Measurements from ENCODE around the gene RIPOR1. TPM values are rescaled to one million over a fixed set of nuclear protein-coding genes. Genes with fewer than 3 reads are reported as not detected.

Gene RIPOR1
- total RNA-seq, 1 experiment from 2014 or later = 59.0 TPM

- Mint-ChIP-seq H3K36me3 (ENCODE audit: insufficient read depth, unreplicated experiment) (peaks cover 42% of the 10 kb centered on the region), H3K4me3 (ENCODE audit: low read depth, unreplicated experiment) (peak overlapping the region; percentile 95), H3K27me3 (ENCODE audit: unreplicated experiment) (no peaks in the 10 kb centered on the region), H3K27ac (ENCODE audit: unreplicated experiment) (peak overlapping the region; percentile 93), H3K9me3 (ENCODE audit: low read depth, unreplicated experiment) (no peaks in the 10 kb centered on the region), H3K4me1 (ENCODE audit: low read depth, unreplicated experiment) (peaks cover 28% of the 10 kb centered on the region)
- intact Hi-C loops (cut with micrococcal nuclease; ENCODE audit: unreplicated experiment) = loop anchor here (2.0 to 5.0 kb wide), 2 partner anchors 43 to 78 kb away; no protein-coding TSS in a partner anchor
- BruUV-seq (replicated peaks) = TSS peak; percentile 70
- CTCF ChIA-PET = interaction anchor here (0.6 to 4.1 kb wide), 5 partner anchors 8 to 1095 kb away, joined by 3 to 37 read pairs (median 4); no protein-coding TSS in a partner anchor
- no peak for TF ChIP-seq CTCF (IDR thresholded peaks at IDR 0.05; ENCODE audit: unreplicated experiment)
- peak; percentile 48 for DNase-seq
Observed at GRCh38 chr16:67563708-67564468, 35.3 kb downstream of the RIPOR1 start.

- Mint-ChIP-seq H3K27ac (ENCODE audit: unreplicated experiment) (no peak overlapping the region), H3K36me3 (ENCODE audit: insufficient read depth, unreplicated experiment) (peaks cover 42% of the 10 kb centered on the region), H3K4me3 (ENCODE audit: low read depth, unreplicated experiment) (no peak overlapping the region)
Observed at GRCh38 chr16:67565470-67566100, 37.0 kb downstream of the RIPOR1 start.

GRCh38 chr16:67571464-67571863 is 42.8 kb downstream of the RIPOR1 start:
- BruUV-seq (replicated peaks) = TSS peak; percentile 5
- peaks cover 27% of the 10 kb centered on the region for H3K36me3 Mint-ChIP-seq (ENCODE audit: insufficient read depth, unreplicated experiment)
- H3K27me3 Mint-ChIP-seq (ENCODE audit: unreplicated experiment) = no peaks in the 10 kb centered on the region
- no peak overlapping the region for H3K4me3 Mint-ChIP-seq (ENCODE audit: low read depth, unreplicated experiment)
- no peaks in the 10 kb centered on the region for H3K9me3 Mint-ChIP-seq (ENCODE audit: low read depth, unreplicated experiment)
- intact Hi-C loops (cut with micrococcal nuclease; ENCODE audit: unreplicated experiment) = no loop called here
- H3K4me1 Mint-ChIP-seq (ENCODE audit: low read depth, unreplicated experiment) = peaks cover 8% of the 10 kb centered on the region
- CTCF ChIA-PET = interaction anchor here (0.7 kb wide), 1 partner anchor 30 kb away, joined by 3 read pairs; no protein-coding TSS in a partner anchor
- no peak overlapping the region for H3K27ac Mint-ChIP-seq (ENCODE audit: unreplicated experiment)
- TF ChIP-seq CTCF (IDR thresholded peaks at IDR 0.05; ENCODE audit: unreplicated experiment) = no peak
- no peak for DNase-seq

More at GRCh38 chr16:67565470-67566100, 37.0 kb downstream of the RIPOR1 start:
- Mint-ChIP-seq H3K27me3 (ENCODE audit: unreplicated experiment) (no peaks in the 10 kb centered on the region), H3K4me1 (ENCODE audit: low read depth, unreplicated experiment) (peaks cover 24% of the 10 kb centered on the region), H3K9me3 (ENCODE audit: low read depth, unreplicated experiment) (no peaks in the 10 kb centered on the region)
- BruUV-seq (replicated peaks) = TSS peak; percentile 7
- no peak for TF ChIP-seq CTCF (IDR thresholded peaks at IDR 0.05; ENCODE audit: unreplicated experiment)
- CTCF ChIA-PET = no interaction called here
- DNase-seq = no peak
- intact Hi-C loops (cut with micrococcal nuclease; ENCODE audit: unreplicated experiment) = no loop called here

GRCh38 chr16:67571981-67572431 is 43.4 kb downstream of the RIPOR1 start:
- Mint-ChIP-seq H3K4me3 (ENCODE audit: low read depth, unreplicated experiment) (no peak overlapping the region), H3K36me3 (ENCODE audit: insufficient read depth, unreplicated experiment) (peaks cover 27% of the 10 kb centered on the region), H3K9me3 (ENCODE audit: low read depth, unreplicated experiment) (no peaks in the 10 kb centered on the region), H3K27ac (ENCODE audit: unreplicated experiment) (no peak overlapping the region), H3K4me1 (ENCODE audit: low read depth, unreplicated experiment) (peaks cover 5% of the 10 kb centered on the region), H3K27me3 (ENCODE audit: unreplicated experiment) (no peaks in the 10 kb centered on the region)
- no peak for TF ChIP-seq CTCF (IDR thresholded peaks at IDR 0.05; ENCODE audit: unreplicated experiment)
- DNase-seq = no peak
- CTCF ChIA-PET = interaction anchor here (0.6 kb wide), 1 partner anchor 384 kb away, joined by 3 read pairs; no protein-coding TSS in a partner anchor
- intact Hi-C loops (cut with micrococcal nuclease; ENCODE audit: unreplicated experiment) = no loop called here
- no TSS peak for BruUV-seq (replicated peaks)

All from Calu3 (cell line).